HepG2 (cell line): Measurements from ENCODE around the gene SMOC1. TPM values are rescaled to one million over a fixed set of nuclear protein-coding genes. Genes with fewer than 3 reads are reported as not detected.

Experiments used
- ELF4 ChIP-seq: sonication (generic); formaldehyde crosslinking; IDR thresholded peaks from 2 replicates; pipeline ENCODE4 v1.5.0; 2020; ENCODE audit warnings: missing genetic modification reagents, mild to moderate bottlenecking, moderate library complexity, borderline replicate concordance
- FOXC1 ChIP-seq: sonication (generic); formaldehyde crosslinking; IDR thresholded peaks from 2 replicates; pipeline ENCODE4 v1.8.0; 2022; ENCODE audit warnings: mild to moderate bottlenecking, missing genetic modification reagents, borderline replicate concordance
- NFIC ChIP-seq: IDR thresholded peaks from 2 replicates; pipeline ENCODE4 v1.6.1; 2012; ENCODE audit warnings: mild to moderate bottlenecking, low read length, inconsistent platforms
- PBX3 ChIP-seq: sonication (generic); formaldehyde crosslinking; IDR thresholded peaks from 2 replicates; pipeline ENCODE4 v1.8.1; 2023; ENCODE audit warnings: missing genetic modification reagents, inconsistent platforms, borderline replicate concordance
- PRPF4 ChIP-seq: fragments of 200-400 bp; formaldehyde crosslinking; IDR thresholded peaks from 2 replicates; pipeline ENCODE4 v1.6.1; 2016; ENCODE audit warnings: low read length, low read depth; ENCODE audit not compliant: poor library complexity, severe bottlenecking
- SMAD3 ChIP-seq: sonication (generic); formaldehyde crosslinking; IDR thresholded peaks from 2 replicates; pipeline ENCODE4 v1.4.0; 2020; ENCODE audit warnings: missing genetic modification reagents
- TAF1 ChIP-seq: sonication (generic); formaldehyde crosslinking; IDR thresholded peaks from 2 replicates; pipeline ENCODE4 v1.4.0; 2020; ENCODE audit warnings: missing genetic modification reagents
- ZNF10 ChIP-seq: sonication (generic); formaldehyde crosslinking; IDR thresholded peaks from 2 replicates; pipeline ENCODE4 v1.4.0; 2020; ENCODE audit warnings: mild to moderate bottlenecking, low read depth, missing genetic modification reagents, borderline replicate concordance
- ZNF318 ChIP-seq: sonication (generic); formaldehyde crosslinking; IDR thresholded peaks from 2 replicates; pipeline ENCODE4 v1.4.0; 2020; ENCODE audit warnings: mild to moderate bottlenecking, missing genetic modification reagents
- polyA plus RNA-seq, 8 experiments: library from polyadenylated mRNA; depleted of rRNA in 3 of 8; stranded (reverse) in 7 of 8; unstranded in 1 of 8; fragments of >200 nt; fragmentation: Illumina TruSeq in 4 of 8; extraction: Trizol in 4 of 8; gene quantifications; 2 replicates each; pipeline versions ENCODE4 v1.2.1 to v1.2.3, GENCODE V29; 2011 to 2016; ENCODE audit warnings: low read depth in 4 of 8, missing spikeins in 1 of 8, mixed read lengths in 1 of 8; ENCODE audit not compliant: insufficient read depth in 1 of 8
- total RNA-seq, 5 experiments: library from RNA; depleted of rRNA; stranded (reverse); fragments of >200 nt; fragmentation: Illumina TruSeq; extraction: Trizol; gene quantifications; 2 replicates each; pipeline ENCODE4 v1.2.3, GENCODE V29; 2016; ENCODE audit warnings: low read depth in 1 of 5
- TF ChIP-seq, protein P1 (sequence below): sonication (generic); formaldehyde crosslinking; IDR thresholded peaks from 2 replicates; pipeline ENCODE4 v1.5.0; 2020; ENCODE audit warnings: mild to moderate bottlenecking, missing genetic modification reagents, borderline replicate concordance
- TF ChIP-seq, protein P2 (sequence below): sonication (generic); formaldehyde crosslinking; IDR thresholded peaks from 2 replicates; pipeline ENCODE4 v1.8.1; 2023; ENCODE audit warnings: mild to moderate bottlenecking, inconsistent platforms, moderate library complexity, missing genetic modification reagents, borderline replicate concordance
- TF ChIP-seq, protein P3 (sequence below): sonication (generic); formaldehyde crosslinking; IDR thresholded peaks from 2 replicates; pipeline ENCODE4 v1.5.1; 2020; ENCODE audit warnings: missing genetic modification reagents, mild to moderate bottlenecking, borderline replicate concordance

Gene SMOC1
- total and polyA plus RNA-seq, 2 of the 13 experiments (the other 11 are each of a cell fraction or from before 2014, with no cell fraction given), result 17.8 to 35.6 TPM

DNA sequence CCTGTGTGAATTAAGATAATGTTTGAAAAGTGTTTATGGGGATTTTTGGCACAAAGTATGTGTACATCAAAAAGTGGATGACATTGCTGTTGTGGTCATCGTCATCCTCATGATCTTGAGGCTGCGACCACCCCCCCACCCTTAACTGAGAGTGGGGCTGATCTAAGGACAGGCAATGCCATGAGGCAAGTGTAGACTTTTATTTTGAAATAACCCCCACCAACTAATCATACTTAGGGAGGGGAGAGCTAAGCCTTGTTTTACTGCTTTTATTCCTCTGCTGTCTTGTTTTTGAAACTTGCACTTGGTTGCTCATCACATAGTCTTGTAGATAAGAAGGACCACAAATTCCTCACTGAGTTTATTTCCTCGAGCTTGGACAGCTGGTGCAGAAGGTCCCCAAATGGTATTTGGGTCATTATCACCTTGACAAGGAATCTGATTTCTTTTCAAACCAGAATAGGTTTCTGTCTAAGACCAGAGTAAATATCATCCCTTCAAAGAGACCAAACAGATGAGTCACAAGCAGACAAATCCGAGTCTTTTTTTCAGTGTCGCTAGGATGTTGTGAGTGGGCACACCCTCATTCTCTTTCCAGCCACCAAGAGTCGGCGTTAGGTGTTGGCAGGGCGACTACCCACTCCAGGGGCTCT lies 23.9 kb upstream of the SMOC1 start (continued):
- no peak for TF ChIP-seq PBX3 (CRISPR knock-in tag)
- 0 out of 2 replicates have a peak, but pooled peaks have one; percentile 44 for TF ChIP-seq NFIC
- TF ChIP-seq ZNF10 (CRISPR knock-in tag), result no peak
- TF ChIP-seq PRPF4, result no peak
- no peak for TF ChIP-seq ZNF318
- TF ChIP-seq FOXC1 (CRISPR knock-in tag), result no peak
- TF ChIP-seq, protein P1, sequence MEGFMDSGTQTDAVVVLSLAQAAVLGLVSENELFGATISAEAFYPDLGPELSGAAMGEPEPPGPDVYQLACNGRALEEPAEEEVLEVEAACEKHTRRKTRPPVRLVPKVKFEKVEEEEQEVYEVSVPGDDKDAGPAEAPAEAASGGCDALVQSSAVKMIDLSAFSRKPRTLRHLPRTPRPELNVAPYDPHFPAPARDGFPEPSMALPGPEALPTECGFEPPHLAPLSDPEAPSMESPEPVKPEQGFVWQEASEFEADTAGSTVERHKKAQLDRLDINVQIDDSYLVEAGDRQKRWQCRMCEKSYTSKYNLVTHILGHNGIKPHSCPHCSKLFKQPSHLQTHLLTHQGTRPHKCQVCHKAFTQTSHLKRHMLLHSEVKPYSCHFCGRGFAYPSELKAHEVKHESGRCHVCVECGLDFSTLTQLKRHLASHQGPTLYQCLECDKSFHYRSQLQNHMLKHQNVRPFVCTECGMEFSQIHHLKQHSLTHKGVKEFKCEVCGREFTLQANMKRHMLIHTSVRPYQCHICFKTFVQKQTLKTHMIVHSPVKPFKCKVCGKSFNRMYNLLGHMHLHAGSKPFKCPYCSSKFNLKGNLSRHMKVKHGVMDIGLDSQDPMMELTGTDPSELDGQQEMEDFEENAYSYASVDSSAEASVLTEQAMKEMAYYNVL (CRISPR knock-in tag), result no peak
- no peak for TF ChIP-seq TAF1 (CRISPR knock-in tag)
- no peak for TF ChIP-seq SMAD3
- TF ChIP-seq, protein P2, sequence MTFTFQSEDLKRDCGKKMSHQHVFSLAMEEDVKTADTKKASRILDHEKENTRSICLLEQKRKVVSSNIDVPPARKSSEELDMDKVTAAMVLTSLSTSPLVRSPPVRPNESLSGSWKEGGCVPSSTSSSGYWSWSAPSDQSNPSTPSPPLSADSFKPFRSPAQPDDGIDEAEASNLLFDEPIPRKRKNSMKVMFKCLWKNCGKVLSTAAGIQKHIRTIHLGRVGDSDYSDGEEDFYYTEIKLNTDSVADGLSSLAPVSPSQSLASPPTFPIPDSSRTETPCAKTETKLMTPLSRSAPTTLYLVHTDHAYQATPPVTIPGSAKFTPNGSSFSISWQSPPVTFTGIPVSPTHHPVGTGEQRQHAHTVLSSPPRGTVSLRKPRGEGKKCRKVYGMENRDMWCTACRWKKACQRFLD (CRISPR knock-in tag), result no peak
- TF ChIP-seq ELF4 (CRISPR knock-in tag), result no peak
- TF ChIP-seq, protein P3, sequence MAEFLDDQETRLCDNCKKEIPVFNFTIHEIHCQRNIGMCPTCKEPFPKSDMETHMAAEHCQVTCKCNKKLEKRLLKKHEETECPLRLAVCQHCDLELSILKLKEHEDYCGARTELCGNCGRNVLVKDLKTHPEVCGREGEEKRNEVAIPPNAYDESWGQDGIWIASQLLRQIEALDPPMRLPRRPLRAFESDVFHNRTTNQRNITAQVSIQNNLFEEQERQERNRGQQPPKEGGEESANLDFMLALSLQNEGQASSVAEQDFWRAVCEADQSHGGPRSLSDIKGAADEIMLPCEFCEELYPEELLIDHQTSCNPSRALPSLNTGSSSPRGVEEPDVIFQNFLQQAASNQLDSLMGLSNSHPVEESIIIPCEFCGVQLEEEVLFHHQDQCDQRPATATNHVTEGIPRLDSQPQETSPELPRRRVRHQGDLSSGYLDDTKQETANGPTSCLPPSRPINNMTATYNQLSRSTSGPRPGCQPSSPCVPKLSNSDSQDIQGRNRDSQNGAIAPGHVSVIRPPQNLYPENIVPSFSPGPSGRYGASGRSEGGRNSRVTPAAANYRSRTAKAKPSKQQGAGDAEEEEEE (CRISPR knock-in tag), result no peak
